ENCODE measurements around the gene GPR87.

The GPR87 gene

DNA sequence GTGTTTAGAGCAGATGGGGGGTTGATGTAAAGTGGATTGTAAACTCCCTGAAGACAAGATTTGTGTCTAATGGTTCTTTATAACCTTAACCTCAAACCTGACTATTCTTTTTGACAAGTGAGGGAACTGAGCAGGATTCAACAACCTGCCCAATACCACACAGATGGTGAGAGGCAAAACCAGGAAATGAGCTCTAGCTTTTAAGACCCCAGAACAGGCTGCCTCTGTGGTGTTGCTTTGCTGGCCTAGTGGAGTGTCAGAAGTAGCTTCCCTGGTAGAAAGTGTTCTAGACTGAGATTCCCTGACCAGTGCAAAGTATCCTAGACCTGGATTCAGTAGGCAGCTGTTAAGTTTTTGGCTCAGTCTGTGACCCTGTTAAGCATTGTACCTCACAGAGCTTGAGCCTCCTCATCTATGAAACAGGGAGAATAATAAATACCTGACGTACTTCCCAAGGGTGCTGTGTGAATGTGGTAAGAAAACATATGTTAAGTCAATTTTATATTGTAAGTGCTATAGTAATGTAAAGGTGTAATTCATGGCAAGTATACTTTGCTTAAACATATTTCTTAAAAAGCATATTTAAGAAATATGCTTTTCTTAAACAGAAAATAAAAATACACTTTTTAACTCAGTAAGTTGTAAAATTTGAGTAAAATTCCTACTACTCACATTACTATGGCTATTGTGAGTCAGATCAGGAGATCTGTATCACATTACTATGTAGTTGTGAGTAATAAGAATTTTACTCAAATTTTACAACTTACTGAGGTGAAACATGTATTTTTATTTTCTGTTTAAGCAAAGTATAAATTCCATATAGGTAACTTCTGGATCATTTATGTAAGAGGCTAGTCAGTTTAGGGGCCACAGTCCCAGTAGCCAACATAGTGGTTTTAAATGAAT, 8.8 kb downstream of the GPR87 start:
- peaks cover 9 to 16% of the 10 kb centered on the region in 2 donors for H3K4me1 Mint-ChIP-seq (ENCODE audit: low read depth in 2 of 2)
- no peak for ATAC-seq (replicated peaks)
- DNase-seq, result no peak
- H3K4me3 Mint-ChIP-seq, result no peak overlapping the region
- no peak overlapping the region for H3K27ac Mint-ChIP-seq
- H3K36me3 Mint-ChIP-seq (ENCODE audit: insufficient read depth), result no peaks in the 10 kb centered on the region
- H3K27me3 Mint-ChIP-seq, result peaks cover 6 to 17% of the 10 kb centered on the region in 2 donors
- H3K9me3 Mint-ChIP-seq, result no peaks in the 10 kb centered on the region

DNA sequence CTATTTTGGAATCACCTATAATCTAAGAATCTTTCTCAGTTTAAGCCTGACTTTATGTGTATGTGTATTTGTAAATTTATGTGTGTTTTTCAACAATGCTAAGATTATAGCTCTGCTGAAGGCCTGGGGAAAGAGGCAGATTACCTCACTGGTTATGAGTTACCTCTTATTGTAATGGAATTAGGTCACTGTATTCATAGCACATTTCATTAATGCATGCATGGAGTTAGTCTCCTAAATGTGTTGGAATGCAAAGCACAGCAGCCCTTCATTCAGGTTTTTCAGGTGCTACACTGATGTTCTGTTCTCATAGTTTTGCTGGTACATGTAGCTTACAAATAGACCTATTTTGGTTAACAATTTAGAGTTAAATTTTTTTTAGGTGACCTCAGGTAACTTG, 9.5 kb downstream of the GPR87 start:
- Mint-ChIP-seq H3K27me3 (peaks cover 6 to 21% of the 10 kb centered on the region in 2 donors), H3K4me3 (no peak overlapping the region), H3K4me1 (ENCODE audit: low read depth in 2 of 2) (peaks cover 9 to 16% of the 10 kb centered on the region in 2 donors), H3K27ac (no peak overlapping the region), H3K9me3 (no peaks in the 10 kb centered on the region), H3K36me3 (ENCODE audit: insufficient read depth) (no peaks in the 10 kb centered on the region)
- ATAC-seq (replicated peaks) (no peak), DNase-seq (no peak)

DNA sequence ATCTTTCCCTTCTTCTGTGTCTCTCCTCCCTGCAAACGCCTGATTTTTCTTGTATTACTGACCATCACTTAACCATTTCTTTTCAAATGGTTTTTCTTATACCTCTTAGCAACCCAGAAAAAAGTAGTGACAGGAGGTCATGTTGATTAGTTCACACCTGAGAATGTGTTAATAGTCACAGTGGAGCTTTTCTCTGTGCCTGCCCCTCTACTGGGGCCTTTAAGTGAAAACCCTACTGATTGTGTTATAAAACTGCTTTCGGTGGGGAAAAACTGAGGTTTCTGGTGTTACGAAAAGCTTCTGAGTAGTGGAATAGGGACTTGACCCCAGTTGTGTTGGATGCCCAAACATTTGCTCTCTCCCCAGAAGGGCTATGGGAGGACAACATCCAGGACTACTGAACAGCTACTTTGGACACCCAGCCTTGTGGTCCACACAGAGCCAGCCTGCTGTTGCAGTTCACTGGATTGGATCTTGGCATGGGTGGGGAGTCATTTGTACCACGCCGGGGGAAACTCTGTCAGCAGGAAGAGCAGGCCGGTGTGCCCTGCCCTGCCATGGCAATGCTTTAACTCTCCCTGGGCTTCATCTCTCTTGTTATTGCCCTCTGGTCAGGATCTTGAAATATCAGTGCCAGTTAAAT, 10.3 kb downstream of the GPR87 start:
- no peak for ATAC-seq (replicated peaks)
- Mint-ChIP-seq H3K27ac (no peak overlapping the region), H3K4me3 (no peak overlapping the region), H3K36me3 (ENCODE audit: insufficient read depth) (no peaks in the 10 kb centered on the region), H3K27me3 (peaks cover 6 to 26% of the 10 kb centered on the region in 2 donors), H3K9me3 (no peaks in the 10 kb centered on the region), H3K4me1 (ENCODE audit: low read depth in 2 of 2) (peaks cover 9 to 16% of the 10 kb centered on the region in 2 donors)
- no peak for DNase-seq

DNA sequence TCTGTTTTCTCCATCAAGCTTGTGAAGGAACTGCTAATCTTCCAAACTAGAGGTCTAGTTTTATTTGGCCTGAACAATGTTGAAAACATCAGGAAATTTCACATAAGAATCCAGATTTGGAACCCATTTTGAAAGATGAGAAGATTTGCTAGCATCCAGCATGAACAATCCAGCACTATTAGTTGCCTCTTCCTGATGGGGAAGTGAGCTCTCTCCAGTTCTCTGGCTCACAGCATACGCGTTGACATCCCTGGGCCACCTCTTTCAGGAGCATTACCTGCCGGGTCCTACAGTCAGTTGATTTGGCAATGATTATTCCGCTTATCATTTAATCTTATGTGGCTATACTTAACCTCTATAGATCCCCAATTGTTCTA, 10.9 kb downstream of the GPR87 start:
- Mint-ChIP-seq H3K9me3 (no peaks in the 10 kb centered on the region), H3K4me3 (peak overlapping the region in 1 of 2 donors; percentile 10), H3K27me3 (peaks cover 9 to 26% of the 10 kb centered on the region in 2 donors), H3K36me3 (ENCODE audit: insufficient read depth) (no peaks in the 10 kb centered on the region), H3K4me1 (ENCODE audit: low read depth in 2 of 2) (peaks cover 9 to 16% of the 10 kb centered on the region in 2 donors), H3K27ac (no peak overlapping the region)
- ATAC-seq (replicated peaks), result no peak
- DNase-seq, result no peak

DNA sequence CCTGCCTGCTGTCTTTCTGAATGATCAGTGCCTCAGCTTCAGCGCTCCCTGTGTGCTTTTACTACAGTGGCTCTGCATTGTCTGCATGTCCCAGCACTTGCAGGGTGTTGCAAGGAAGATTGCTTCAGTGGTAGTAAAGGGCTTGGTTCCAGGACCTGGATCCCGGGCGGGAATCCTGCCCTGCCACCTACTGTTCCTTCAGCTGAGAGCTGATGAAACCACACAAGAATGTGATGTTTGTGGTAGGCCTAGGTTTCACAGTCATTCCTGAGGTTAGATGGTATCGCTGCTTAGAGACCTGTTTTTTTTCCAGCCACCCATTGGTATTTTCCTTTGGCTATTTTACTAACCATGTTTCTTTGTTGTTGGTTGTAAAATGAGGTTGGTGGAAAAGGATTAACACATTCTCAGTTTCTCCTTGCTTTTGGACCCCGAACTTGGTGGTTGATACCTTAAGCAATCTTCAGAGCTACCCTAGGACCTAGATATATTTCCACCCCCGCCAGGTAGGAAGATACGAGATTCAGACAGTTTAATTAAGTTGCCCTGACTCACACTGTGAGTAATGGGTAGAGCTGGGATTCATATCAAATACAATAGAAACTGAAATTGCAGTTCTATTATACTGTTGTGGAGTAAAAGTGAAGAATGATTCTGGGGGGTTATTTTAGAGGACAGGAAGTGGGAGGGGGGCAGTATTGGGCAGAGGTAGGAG, 11.4 kb downstream of the GPR87 start:
- Mint-ChIP-seq H3K4me1 (ENCODE audit: low read depth in 2 of 2) (peaks cover 9 to 16% of the 10 kb centered on the region in 2 donors), H3K9me3 (no peaks in the 10 kb centered on the region), H3K27ac (no peak overlapping the region), H3K36me3 (ENCODE audit: insufficient read depth) (no peaks in the 10 kb centered on the region), H3K4me3 (peak overlapping the region in 1 of 2 donors; percentile 10), H3K27me3 (peaks cover 15 to 31% of the 10 kb centered on the region in 2 donors)
- peak; percentile 71 for ATAC-seq (replicated peaks)
- no peak for DNase-seq

DNA sequence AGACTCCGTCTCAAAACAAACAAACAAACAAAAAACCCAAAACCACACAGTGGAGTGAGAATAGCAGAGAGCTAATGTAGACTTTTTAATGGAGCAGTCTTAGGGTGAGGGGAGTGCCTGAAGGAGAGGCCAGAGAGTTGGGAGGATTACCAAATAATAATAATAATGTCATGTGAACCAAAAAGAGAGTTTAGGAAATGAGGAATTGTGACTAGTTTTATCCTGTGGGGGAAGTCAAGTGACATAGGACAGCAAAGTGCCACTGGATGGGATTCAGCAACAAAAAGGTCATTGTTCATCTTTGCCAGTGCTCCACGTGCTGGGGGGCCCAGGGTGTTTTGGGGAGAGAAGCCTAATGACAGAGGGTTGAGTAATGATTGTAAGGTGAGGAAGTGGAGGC, 12.9 kb downstream of the GPR87 start:
- Mint-ChIP-seq H3K27ac (no peak overlapping the region), H3K36me3 (ENCODE audit: insufficient read depth) (no peaks in the 10 kb centered on the region), H3K4me3 (no peak overlapping the region), H3K4me1 (ENCODE audit: low read depth in 2 of 2) (peaks cover 9 to 16% of the 10 kb centered on the region in 2 donors), H3K9me3 (no peaks in the 10 kb centered on the region), H3K27me3 (peaks cover 23 to 46% of the 10 kb centered on the region in 2 donors)
- DNase-seq, result no peak
- no peak for ATAC-seq (replicated peaks)

DNA sequence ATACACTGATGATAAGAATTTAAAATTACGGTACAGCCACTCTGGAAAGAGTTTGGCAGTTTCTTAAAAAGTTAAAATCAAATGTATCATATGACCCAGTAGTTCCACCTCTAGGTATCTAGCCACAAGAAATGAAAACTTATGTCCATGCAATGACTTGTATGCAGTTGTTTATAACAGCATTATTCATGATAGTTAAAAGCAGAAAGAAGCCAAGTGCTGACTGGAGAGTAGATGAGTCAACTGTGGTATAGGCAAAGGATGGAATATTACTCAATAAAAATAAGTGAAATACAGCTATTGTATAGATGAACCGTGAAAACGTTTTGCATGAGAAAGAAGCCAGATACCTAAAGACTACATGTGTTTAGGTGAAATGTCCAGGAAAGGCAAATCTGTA, 14.8 kb downstream of the GPR87 start:
- DNase-seq, result no peak
- ATAC-seq (replicated peaks), result no peak

DNA sequence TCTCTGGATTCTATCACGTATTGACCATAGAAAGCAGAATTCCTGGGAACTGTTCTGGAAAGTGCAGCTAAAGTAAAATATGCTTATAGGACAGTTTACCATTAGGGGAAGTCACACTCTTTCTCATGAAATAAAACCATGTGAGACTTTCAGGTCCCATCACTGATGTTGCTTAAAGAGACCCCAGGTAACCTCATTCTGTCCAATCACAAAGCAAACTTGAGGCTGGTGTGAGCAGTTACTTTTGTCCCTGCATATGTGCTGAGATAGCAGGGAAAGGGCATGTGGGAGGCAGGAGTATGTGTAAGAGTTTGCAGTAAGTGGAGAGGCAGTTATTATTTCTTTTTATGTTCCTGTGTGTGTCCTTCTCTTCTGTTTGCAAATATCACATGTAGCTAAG, 16.1 kb downstream of the GPR87 start:
- Mint-ChIP-seq H3K27me3 (peaks cover 33 to 57% of the 10 kb centered on the region in 2 donors), H3K9me3 (no peaks in the 10 kb centered on the region), H3K4me3 (no peak overlapping the region), H3K4me1 (ENCODE audit: low read depth in 2 of 2) (peaks cover 3 to 8% of the 10 kb centered on the region in 2 donors), H3K27ac (no peak overlapping the region), H3K36me3 (ENCODE audit: insufficient read depth) (no peaks in the 10 kb centered on the region)
- DNase-seq, result no peak
- no peak for ATAC-seq (replicated peaks)

More for the DNA sequence above, 14.8 kb downstream of the GPR87 start:
- Mint-ChIP-seq H3K27me3 (peaks cover 25 to 57% of the 10 kb centered on the region in 2 donors), H3K4me3 (no peak overlapping the region), H3K9me3 (no peaks in the 10 kb centered on the region), H3K27ac (no peak overlapping the region), H3K4me1 (ENCODE audit: low read depth in 2 of 2) (peaks cover 9 to 16% of the 10 kb centered on the region in 2 donors), H3K36me3 (ENCODE audit: insufficient read depth) (no peaks in the 10 kb centered on the region)

DNA sequence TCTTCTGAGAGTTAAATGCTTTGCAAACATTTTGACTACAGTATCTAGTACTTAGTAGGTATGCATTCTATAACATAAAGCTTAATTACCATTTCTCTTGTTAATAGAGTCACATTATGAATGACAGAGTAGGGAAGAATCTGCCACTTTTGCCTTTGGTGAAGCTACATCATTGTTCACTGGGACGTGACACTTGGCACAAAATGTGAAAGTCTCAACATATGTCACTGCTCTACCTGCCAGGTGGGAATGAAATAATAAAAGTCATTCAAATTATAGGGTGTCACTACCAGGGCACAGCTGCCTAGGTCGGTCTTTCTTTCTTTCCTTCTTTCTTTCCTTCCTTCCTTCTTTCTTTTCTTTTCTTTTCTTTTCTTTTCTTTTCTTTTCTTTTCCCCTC, 17.6 kb downstream of the GPR87 start:
- Mint-ChIP-seq H3K27ac (no peak overlapping the region), H3K27me3 (peaks cover 44 to 61% of the 10 kb centered on the region in 2 donors), H3K9me3 (no peaks in the 10 kb centered on the region), H3K4me3 (no peak overlapping the region), H3K4me1 (ENCODE audit: low read depth in 2 of 2) (no peaks in the 10 kb centered on the region), H3K36me3 (ENCODE audit: insufficient read depth) (no peaks in the 10 kb centered on the region)
- DNase-seq (no peak), ATAC-seq (replicated peaks) (no peak)

DNA sequence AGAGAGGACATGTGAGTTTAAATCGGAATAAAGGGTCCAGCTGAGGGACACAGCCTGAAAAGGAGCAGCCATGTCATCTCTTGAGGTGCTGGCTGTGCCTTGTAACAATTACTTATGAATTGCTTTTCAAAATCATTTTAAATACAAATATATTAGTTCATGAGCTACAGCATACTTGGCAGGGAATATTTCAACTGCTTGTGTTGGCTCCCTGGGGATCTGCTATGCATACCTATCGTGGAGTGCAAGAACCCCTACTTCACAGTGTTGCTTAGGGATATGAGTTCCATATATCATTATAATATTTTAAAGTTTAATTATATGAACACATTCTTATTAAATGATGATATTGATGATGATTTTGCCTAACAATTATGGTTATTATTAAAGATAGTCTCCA, 19.2 kb downstream of the GPR87 start:
- Mint-ChIP-seq H3K27me3 (peaks cover 48 to 55% of the 10 kb centered on the region in 2 donors), H3K4me1 (ENCODE audit: low read depth in 2 of 2) (no peaks in the 10 kb centered on the region), H3K36me3 (ENCODE audit: insufficient read depth) (no peaks in the 10 kb centered on the region), H3K27ac (no peak overlapping the region), H3K4me3 (no peak overlapping the region), H3K9me3 (no peaks in the 10 kb centered on the region)
- no peak for DNase-seq
- ATAC-seq (replicated peaks), result no peak

DNA sequence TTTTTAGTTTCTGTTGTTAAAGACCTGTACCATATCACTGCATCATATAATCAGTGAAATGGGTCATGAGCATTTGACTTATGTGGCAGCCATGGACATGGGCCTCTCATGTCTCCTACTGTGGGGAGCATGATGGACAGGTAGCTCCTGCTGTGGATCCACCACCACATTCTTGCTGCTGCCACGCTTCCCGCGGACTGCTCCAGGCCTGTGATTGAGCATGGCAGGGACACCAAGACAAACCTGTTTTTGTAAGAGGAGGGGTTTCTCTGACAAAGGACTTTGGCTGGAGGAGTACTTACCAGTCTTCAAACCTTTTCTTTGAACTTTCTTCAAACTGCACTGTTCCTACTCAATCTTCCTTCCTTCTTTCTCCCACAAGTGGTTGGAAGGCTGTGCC, 20.4 kb downstream of the GPR87 start:
- H3K4me1 Mint-ChIP-seq (ENCODE audit: low read depth in 2 of 2), result no peaks in the 10 kb centered on the region
- DNase-seq (no peak), ATAC-seq (replicated peaks) (no peak)
- H3K9me3 Mint-ChIP-seq, result no peaks in the 10 kb centered on the region
- no peak overlapping the region for H3K4me3 Mint-ChIP-seq
- H3K36me3 Mint-ChIP-seq (ENCODE audit: insufficient read depth), result no peaks in the 10 kb centered on the region
- no peak overlapping the region for H3K27ac Mint-ChIP-seq
- peaks cover 44 to 64% of the 10 kb centered on the region in 2 donors for H3K27me3 Mint-ChIP-seq

DNA sequence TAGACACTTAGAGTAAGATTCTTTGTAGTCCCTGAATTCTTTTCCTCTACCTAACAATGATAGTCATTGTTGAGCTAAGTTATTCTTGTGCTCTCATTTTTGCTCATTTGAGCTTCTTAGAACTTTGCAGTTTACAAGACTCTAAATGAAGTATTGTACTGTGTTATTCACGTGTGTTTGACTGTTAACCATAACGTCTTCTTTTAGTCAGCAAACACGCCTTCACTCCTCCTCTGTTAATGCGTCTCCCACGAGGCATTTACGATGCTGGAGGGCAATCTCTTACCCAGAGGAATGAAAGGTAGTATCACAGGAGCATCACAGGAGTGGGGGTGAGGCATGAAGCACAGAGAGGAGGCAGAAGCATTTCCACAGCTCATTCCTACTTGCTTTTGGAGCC, 23.5 kb downstream of the GPR87 start:
- no peaks in the 10 kb centered on the region for H3K4me1 Mint-ChIP-seq (ENCODE audit: low read depth in 2 of 2)
- H3K27me3 Mint-ChIP-seq, result peaks cover 17 to 42% of the 10 kb centered on the region in 2 donors
- H3K27ac Mint-ChIP-seq, result no peak overlapping the region
- no peaks in the 10 kb centered on the region for H3K9me3 Mint-ChIP-seq
- no peaks in the 10 kb centered on the region for H3K36me3 Mint-ChIP-seq (ENCODE audit: insufficient read depth)
- H3K4me3 Mint-ChIP-seq, result no peak overlapping the region
- DNase-seq, result no peak
- ATAC-seq (replicated peaks), result no peak

DNA sequence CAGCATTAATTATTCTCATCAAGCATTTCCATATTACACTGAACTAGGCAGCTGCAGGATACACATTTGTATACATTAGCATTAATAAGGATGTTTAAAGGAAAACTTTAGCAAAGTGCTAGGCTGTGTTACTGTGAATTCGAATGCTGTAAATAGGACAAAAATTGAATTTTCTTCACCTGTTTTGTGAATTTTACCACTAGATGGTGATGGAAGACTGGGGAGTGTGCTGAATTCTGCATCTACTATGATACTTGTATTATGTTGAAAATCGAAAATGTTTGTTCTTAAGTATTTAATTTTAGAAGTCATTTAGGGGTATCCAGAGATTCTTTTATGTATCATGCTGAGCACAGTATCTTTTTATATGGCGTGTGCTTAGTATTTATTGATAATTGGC, 25.9 kb downstream of the GPR87 start:
- Mint-ChIP-seq H3K4me1 (ENCODE audit: low read depth in 2 of 2) (no peaks in the 10 kb centered on the region), H3K27me3 (peaks cover 12 to 31% of the 10 kb centered on the region in 2 donors), H3K9me3 (no peaks in the 10 kb centered on the region), H3K4me3 (no peak overlapping the region), H3K36me3 (ENCODE audit: insufficient read depth) (no peaks in the 10 kb centered on the region), H3K27ac (no peak overlapping the region)
- DNase-seq (no peak), ATAC-seq (replicated peaks) (no peak)
